A549 (cell line): ENCODE results near the gene C19orf47. TPM values are rescaled to one million over a fixed set of nuclear protein-coding genes. Genes with fewer than 3 reads are reported as not detected.

Experiments
- ATAC-seq, 2 experiments: fragments of 200-7000 bp in 1 of 2; fragments of >200 bp in 1 of 2; cut with Nextera tagmentation in 1 of 2; cut with Tn5 transposase in 1 of 2; 3 replicates each; pipeline versions ENCODE4 v1.8.0 to v1.9.1; 2018 to 2020; ENCODE audit warnings: mild to moderate bottlenecking in 1 of 2, moderate library complexity in 1 of 2
- CTCF ChIA-PET: fragments of 300-600 bp; sonication (Branson Sonifier 250); formaldehyde crosslinking; extraction: SDS; loops from one replicate; lab custom pipeline; 2021; ENCODE audit warnings: antibody characterized with exemption, inconsistent platforms; lab: Yijun Ruan, JAX
- POLR2A ChIA-PET: fragments of 350-600 bp; formaldehyde crosslinking; extraction: SDS; loops from one replicate; lab custom pipeline; 2021; ENCODE audit warnings: antibody characterized with exemption, inconsistent platforms; lab: Yijun Ruan, JAX
- DNase-seq, 2 experiments: peaks; one replicate each; pipeline versions ENCODE4 v3.0.0 to v3.0.0-alpha.2; 2011 to 2016; ENCODE audit warnings: low read depth in 1 of 2, low spot score in 1 of 2
- FAIRE-seq: peaks from 2 replicates; lab custom pipeline; 2011; peaks lifted over from hg19 to GRCh38; lab: Jason Lieb, UNC
- H3K27ac ChIP-seq, 2 experiments: fragments of >200 bp; sonication (Bioruptor Twin); formaldehyde crosslinking; 3 replicates each; pipeline ENCODE4 v1.5.1; 2016 to 2017
- H3K4me1 ChIP-seq: fragments of >200 bp; sonication (Bioruptor Twin); formaldehyde crosslinking; 3 replicates; pipeline ENCODE4 v1.6.1; 2016
- H3K4me2 ChIP-seq: fragments of >200 bp; sonication (Bioruptor Twin); formaldehyde crosslinking; 3 replicates; pipeline ENCODE4 v1.6.1; 2016
- H3K4me3 ChIP-seq: fragments of >200 bp; sonication (Bioruptor Twin); formaldehyde crosslinking; 3 replicates; pipeline ENCODE4 v1.5.1; 2016
- H3K9me3 ChIP-seq: fragments of >200 bp; sonication (Bioruptor Twin); formaldehyde crosslinking; 3 replicates; pipeline ENCODE4 v1.6.1; 2016
- BCL3 ChIP-seq: fragments of >200 bp; sonication (Bioruptor Twin); formaldehyde crosslinking; IDR thresholded peaks from 3 replicates; pipeline ENCODE4 v1.6.1; 2016
- BHLHE40 ChIP-seq: IDR thresholded peaks from 2 replicates; pipeline ENCODE4 v1.6.1; 2012; ENCODE audit warnings: low read depth, low read length, inconsistent platforms
- CHD2 ChIP-seq: fragments of 150-350 bp; IDR thresholded peaks from 2 replicates; pipeline ENCODE4 v1.6.1; 2014; ENCODE audit warnings: low read length; ENCODE audit not compliant: partially characterized antibody
- CTCF ChIP-seq: fragments of >200 bp; sonication (Bioruptor Twin); formaldehyde crosslinking; IDR thresholded peaks from 3 replicates; pipeline ENCODE4 v1.5.1; 2016
- E2F6 ChIP-seq: IDR thresholded peaks from 2 replicates; pipeline ENCODE4 v1.6.1; 2012; ENCODE audit warnings: low read depth, borderline replicate concordance
- EHF ChIP-seq: fragments of 250-450 bp; sonication (Bioruptor Pico); IDR thresholded peaks from 2 replicates; pipeline ENCODE4 v1.5.0; 2020; ENCODE audit warnings: mild to moderate bottlenecking
- EP300 ChIP-seq, 2 experiments: fragments of >200 bp; sonication (Bioruptor Twin); formaldehyde crosslinking; IDR thresholded peaks; 2 replicates in 1 of 2; 3 replicates in 1 of 2; pipeline ENCODE4 v1.6.1; 2016 to 2017
- FOSB ChIP-seq: fragments of 250-450 bp; sonication (Bioruptor Pico); IDR thresholded peaks from 2 replicates; pipeline ENCODE4 v1.5.0; 2020; ENCODE audit warnings: mild to moderate bottlenecking, moderate library complexity
- FOSL2 ChIP-seq, 2 experiments: fragments of 450-650 bp in 1 of 2; fragments of >200 bp in 1 of 2; sonication (Bioruptor Twin) in 1 of 2; formaldehyde crosslinking; IDR thresholded peaks; 2 replicates each; pipeline versions ENCODE4 v1.5.0 to v1.6.1; 2016 to 2020; ENCODE audit warnings: mild to moderate bottlenecking in 1 of 2, moderate library complexity in 1 of 2
- HMGXB4 ChIP-seq: fragments of 250-450 bp; sonication (Bioruptor Pico); IDR thresholded peaks from 2 replicates; pipeline ENCODE4 v1.5.0; 2021; ENCODE audit warnings: mild to moderate bottlenecking, moderate library complexity, borderline replicate concordance
- HOXA7 ChIP-seq: fragments of 250-450 bp; sonication (Bioruptor Pico); IDR thresholded peaks from 2 replicates; pipeline ENCODE4 v1.5.0; 2020; ENCODE audit warnings: mild to moderate bottlenecking, moderate library complexity
- JUN ChIP-seq, 2 experiments: fragments of >200 bp; sonication (Bioruptor Twin); formaldehyde crosslinking; IDR thresholded peaks; 2 replicates in 1 of 2; 3 replicates in 1 of 2; pipeline ENCODE4 v1.6.1; 2016 to 2017
- KDM1A ChIP-seq: fragments of 200-600 bp; sonication (generic); IDR thresholded peaks from 2 replicates; pipeline ENCODE4 v1.6.1; 2016; ENCODE audit warnings: low read depth, mild to moderate bottlenecking
- MAFK ChIP-seq: fragments of 450-650 bp; IDR thresholded peaks from 2 replicates; pipeline ENCODE4 v1.6.1; 2014; ENCODE audit not compliant: partially characterized antibody
- NFE2L2 ChIP-seq: fragments of 150-350 bp; conservative IDR thresholded peaks from 2 replicates; pipeline ENCODE4 v1.6.1; 2014; ENCODE audit warnings: low read length
- RFX5 ChIP-seq: fragments of 450-650 bp; IDR thresholded peaks from 2 replicates; pipeline ENCODE4 v1.7.1; 2014; ENCODE audit warnings: antibody characterized with exemption, mild to moderate bottlenecking, moderate library complexity
- TP53 ChIP-seq: fragments of 250-450 bp; sonication (Bioruptor Pico); IDR thresholded peaks from 2 replicates; pipeline ENCODE4 v1.5.0; 2021; ENCODE audit warnings: mild to moderate bottlenecking, moderate library complexity
- WGBS: methylation state at CpG from one replicate; pipeline ENCODE4 v1.1.6; 2017; ENCODE audit errors: missing lambda C conversion rate; 5-methylcytosine and 5-hydroxymethylcytosine counted together
- polyA plus RNA-seq, 4 experiments: library from polyadenylated mRNA; depleted of rRNA in 3 of 4; stranded (reverse); fragments of >200 nt; fragmentation: RNase III in 1 of 4; extraction: RNeasy Plus Mini Kit Qiagen cat#74134 plus additional on column Dnase treatment in 1 of 4; gene quantifications; 2 replicates in 3 of 4; 3 replicates in 1 of 4; pipeline ENCODE4 v1.2.3, GENCODE V29; 2011 to 2017

Gene C19orf47
- polyA plus RNA-seq, 2 of the 4 experiments (the other 2 are of a cell fraction), result 25.7 to 39.8 TPM

GRCh38 chr19:40369797-40370196 is 21.6 kb upstream of the C19orf47 start:
- WGBS, result 87% methylated on average over 12 of the region's 12 CpGs
- H3K4me2 ChIP-seq, result no peak overlapping the region
- no peak for FAIRE-seq
- H3K4me3 ChIP-seq, result no peak overlapping the region
- POLR2A ChIA-PET, result interaction anchor here (0.6 to 1.1 kb wide), 2 partner anchors 38 to 51 kb away, joined by 3 to 4 read pairs; no protein-coding TSS in a partner anchor
- no peaks in the 10 kb centered on the region for H3K9me3 ChIP-seq
- H3K4me1 ChIP-seq, result peaks cover 16% of the 10 kb centered on the region
- no peak for TF ChIP-seq EHF
- no peak for TF ChIP-seq BHLHE40
- TF ChIP-seq HOXA7 (CRISPR knock-in tag), result no peak
- TF ChIP-seq E2F6, result no peak
- TF ChIP-seq TP53, result no peak
- no peak for ATAC-seq
- DNase-seq, result no peak
- CTCF ChIA-PET, result interaction anchor here (1.4 to 4.4 kb wide), 4 partner anchors 10 to 65 kb away, joined by 8 to 16 read pairs (median 11); partner anchors contain the start of gene HIPK4
- no peak overlapping the region for H3K27ac ChIP-seq

- Histone ChIP-seq H3K9me3 (no peaks in the 10 kb centered on the region), H3K27ac (no peak overlapping the region), H3K4me1 (peaks cover 16% of the 10 kb centered on the region), H3K4me2 (no peak overlapping the region), H3K4me3 (no peak overlapping the region)
- ChIA-PET POLR2A (interaction anchor here (0.6 kb wide), 1 partner anchor 277 kb away, joined by 3 read pairs; the partner anchor contains the start of gene ZNF780A), CTCF (interaction anchor here (0.5 to 5.5 kb wide), 6 partner anchors 12 to 446 kb away, joined by 3 to 36 read pairs (median 14); no protein-coding TSS in a partner anchor)
- 94% methylated on average over 14 of the region's 16 CpGs for WGBS
- DNase-seq (no peak), FAIRE-seq (no peak), ATAC-seq (no peak)
- TF ChIP-seq CTCF, result no peak
- no peak for TF ChIP-seq EP300 (IDR thresholded peaks at IDR 0.05)
- no peak for TF ChIP-seq FOSL2 (IDR thresholded peaks at IDR 0.05)
- no peak for TF ChIP-seq FOSL2 (CRISPR knock-in tag; IDR thresholded peaks at IDR 0.05)
- 0 out of 2 replicates have a peak, but pooled peaks have one; percentile 19 for TF ChIP-seq KDM1A
- TF ChIP-seq FOSB (CRISPR knock-in tag), result no peak
These were observed 19.6 kb upstream of the C19orf47 start for GRCh38 chr19:40367577-40368434.

GRCh38 chr19:40366697-40367561 is 18.7 kb upstream of the C19orf47 start:
- WGBS, result 82% methylated on average over 27 of the region's 27 CpGs
- POLR2A ChIA-PET, result interaction anchor here (0.6 to 2.3 kb wide), 2 partner anchors 59 to 276 kb away, joined by 3 to 7 read pairs; partner anchors contain the start of genes SERTAD1 and ZNF780A
- Histone ChIP-seq H3K4me2 (peak overlapping the region; percentile 56; the same call in 2 of the 3 replicates), H3K9me3 (no peaks in the 10 kb centered on the region), H3K4me3 (no peak overlapping the region), H3K4me1 (peaks cover 16% of the 10 kb centered on the region), H3K27ac (peak overlapping the region in 1 of 2 experiments; percentile 78; a peak in 4 of 6 replicates)
- no peak for TF ChIP-seq JUN (IDR thresholded peaks at IDR 0.05)
- no peak for TF ChIP-seq FOSL2 (IDR thresholded peaks at IDR 0.05)
- TF ChIP-seq FOSL2 (CRISPR knock-in tag; IDR thresholded peaks at IDR 0.05), result peak; percentile 30; the same call in 1 of the 2 replicates
- TF ChIP-seq HMGXB4 (CRISPR knock-in tag), result no peak
- peak; percentile 96 for TF ChIP-seq MAFK
- no peak for TF ChIP-seq CHD2
- no peak for TF ChIP-seq BCL3
- peak; percentile 74; the same call in 1 of the 2 replicates for TF ChIP-seq NFE2L2
- TF ChIP-seq RFX5, result peak; percentile 90
- ATAC-seq (peak; percentile 17 to 52; a peak in 4 of 6 replicates), FAIRE-seq (no peak), DNase-seq (peak in 1 of 2 experiments; percentile 71)
- CTCF ChIA-PET, result interaction anchor here (0.7 to 5.5 kb wide), 9 partner anchors 10 to 227 kb away, joined by 3 to 36 read pairs (median 7); no protein-coding TSS in a partner anchor
